ENCODE measurements around the gene TMEM229A.

DNA sequence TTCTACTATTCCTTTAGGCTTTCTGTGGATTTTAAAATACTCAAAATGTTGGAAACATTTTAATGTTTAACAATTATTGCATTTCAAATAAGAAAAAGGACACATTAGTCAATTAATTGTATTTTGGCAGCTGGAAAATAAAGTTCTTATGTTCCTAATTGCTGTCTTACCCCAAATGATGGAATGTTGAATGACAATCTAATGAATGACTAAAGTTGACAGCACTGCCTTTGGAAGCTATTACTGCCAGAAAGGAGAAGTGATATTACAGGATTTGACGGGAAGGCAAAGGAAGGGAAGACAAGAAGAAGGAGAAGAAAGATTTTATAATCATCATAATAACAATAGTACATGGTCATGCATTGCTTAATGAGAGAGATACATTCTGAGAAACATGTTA, 23.4 kb upstream of the TMEM229A start:
- TF ChIP-seq POLR2AphosphoS5 (IDR thresholded peaks at IDR 0.05; ENCODE audit: low read depth, low read length) (no peak), POLR2A (IDR thresholded peaks at IDR 0.05; ENCODE audit: low read depth, low read length) (no peak), TAF1 (IDR thresholded peaks at IDR 0.05; ENCODE audit: low read depth, low read length) (no peak), PAX5 (IDR thresholded peaks at IDR 0.05; ENCODE audit: insufficient read depth, low read length, severe bottlenecking) (no peak), SPI1 (IDR thresholded peaks at IDR 0.05; ENCODE audit: low read depth, low read length) (no peak), POU2F2 (IDR thresholded peaks at IDR 0.05; ENCODE audit: low read depth, low read length) (no peak)
